Parathyroid adenoma (tissue), 2 donors: ENCODE results near the gene TBC1D4.
"Not testable (repeated sequence)": the region's sequence is repeated elsewhere in the genome, so short reads cannot be mapped to it uniquely, and the experiment has no call there.

Experiments
- H2AFZ ChIP-seq: fragments of 300-600 bp; sonication (generic); one replicate; pipeline ENCODE4 v1.7.0; 2017; ENCODE audit warnings: antibody characterized with exemption, mild to moderate bottlenecking
- H3K27ac ChIP-seq: fragments of 300-600 bp; sonication (generic); one replicate; pipeline ENCODE4 v1.7.0; 2017
- H3K27me3 ChIP-seq: fragments of 300-600 bp; sonication (generic); one replicate; pipeline ENCODE4 v1.7.0; 2017; ENCODE audit warnings: low read length; ENCODE audit not compliant: control insufficient read depth, insufficient read depth
- H3K36me3 ChIP-seq: fragments of 300-600 bp; sonication (generic); one replicate; pipeline ENCODE4 v1.7.0; 2017; ENCODE audit warnings: low read length; ENCODE audit not compliant: control insufficient read depth, insufficient read depth
- H3K4me1 ChIP-seq: fragments of 300-600 bp; sonication (generic); one replicate; pipeline ENCODE4 v1.7.0; 2017; ENCODE audit warnings: control low read depth
- H3K4me2 ChIP-seq: fragments of 300-600 bp; sonication (generic); one replicate; pipeline ENCODE4 v1.7.0; 2017; ENCODE audit warnings: low read length
- H3K4me3 ChIP-seq: fragments of 300-600 bp; sonication (generic); one replicate; pipeline ENCODE4 v1.7.0; 2017; ENCODE audit warnings: low read depth, low read length
- H3K79me2 ChIP-seq: fragments of 300-600 bp; sonication (generic); one replicate; pipeline ENCODE4 v1.7.0; 2017; ENCODE audit warnings: control low read depth
- H3K9ac ChIP-seq: fragments of 300-600 bp; sonication (generic); one replicate; pipeline ENCODE4 v1.7.0; 2017; ENCODE audit warnings: mild to moderate bottlenecking
- H3K9me3 ChIP-seq: fragments of 300-600 bp; sonication (generic); one replicate; pipeline ENCODE4 v1.7.0; 2017; ENCODE audit warnings: low read length; ENCODE audit not compliant: control insufficient read depth
- CTCF ChIP-seq: fragments of 300-600 bp; sonication (generic); IDR thresholded peaks from one replicate; pipeline ENCODE4 v1.7.0; 2017; ENCODE audit warnings: antibody characterized with exemption, mild to moderate bottlenecking
- donor health status: primary hyperparathyroidism.

TBC1D4 gene

GRCh38 chr13:75250526-75251178 lies 231.3 kb downstream of the TBC1D4 start:
- Histone ChIP-seq H3K9me3 (no peaks in the 10 kb centered on the region), H3K4me1 (no peaks in the 10 kb centered on the region), H3K4me2 (no peak overlapping the region), H2AFZ (no peak overlapping the region), H3K27me3 (no peaks in the 10 kb centered on the region), H3K9ac (no peak overlapping the region), H3K27ac (no peak overlapping the region), H3K4me3 (no peak overlapping the region), H3K79me2 (no peaks in the 10 kb centered on the region), H3K36me3 (no peaks in the 10 kb centered on the region)
- TF ChIP-seq CTCF = no peak

- H3K4me2 ChIP-seq, H3K79me2 ChIP-seq, H3K27ac ChIP-seq, H3K4me3 ChIP-seq, H3K9ac ChIP-seq, H3K9me3 ChIP-seq, H3K36me3 ChIP-seq, H3K27me3 ChIP-seq, H3K4me1 ChIP-seq, H2AFZ ChIP-seq: not testable (repeated sequence)
These were observed 236.4 kb downstream of the TBC1D4 start for GRCh38 chr13:75245578-75245977.

GRCh38 chr13:75240240-75240639 lies 241.7 kb downstream of the TBC1D4 start:
- H3K27ac ChIP-seq, H3K27me3 ChIP-seq, H3K9ac ChIP-seq, H3K4me3 ChIP-seq, H3K4me2 ChIP-seq, H2AFZ ChIP-seq, H3K4me1 ChIP-seq, H3K36me3 ChIP-seq, H3K79me2 ChIP-seq, H3K9me3 ChIP-seq: not testable (repeated sequence)

GRCh38 chr13:75236774-75237173 lies 245.2 kb downstream of the TBC1D4 start:
- H3K36me3 ChIP-seq = no peaks in the 10 kb centered on the region
- no peaks in the 10 kb centered on the region for H3K9me3 ChIP-seq
- TF ChIP-seq CTCF = no peak
- H3K4me3 ChIP-seq = no peak overlapping the region
- H3K27me3 ChIP-seq = no peaks in the 10 kb centered on the region
- H3K79me2 ChIP-seq = no peaks in the 10 kb centered on the region
- no peak overlapping the region for H3K27ac ChIP-seq
- H3K4me1 ChIP-seq = no peaks in the 10 kb centered on the region
- no peak overlapping the region for H3K4me2 ChIP-seq
- H3K9ac ChIP-seq = no peak overlapping the region
- no peak overlapping the region for H2AFZ ChIP-seq
